ENCODE results near the gene TRIM31. TPM values are rescaled to one million over a fixed set of nuclear protein-coding genes. Genes with fewer than 3 reads are reported as not detected.
A peak's percentile ranks its signal among the peaks of the same experiment; 100 is the strongest.

The TRIM31 gene
- polyA plus RNA-seq, 10 donors = 0.16 to 0.38 (median 0.37) TPM; not detected in 7

DNA sequence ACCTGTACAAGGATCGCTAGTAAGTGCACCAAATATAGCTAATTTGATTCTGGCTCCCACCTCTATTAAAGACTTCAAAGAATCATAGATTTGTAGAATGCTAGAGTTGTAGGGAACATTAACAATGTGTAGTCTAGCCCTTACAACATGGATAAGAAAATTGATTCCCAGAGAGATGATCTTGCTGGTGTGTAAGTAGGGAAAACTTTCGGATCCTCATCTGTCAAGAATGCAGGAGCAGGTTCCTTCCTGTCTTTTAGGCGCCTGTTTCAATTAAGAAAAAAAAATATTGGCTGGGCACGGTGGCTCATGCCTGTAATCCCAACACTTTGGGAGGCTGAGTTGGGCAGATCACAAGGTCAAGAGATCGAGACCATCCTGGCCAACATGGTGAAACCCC lies 25.0 kb downstream of the TRIM31 start:
- DNase-seq = no peak

GRCh38 chr6:30077218-30077617 lies 35.7 kb downstream of the TRIM31 start:
- no peak for DNase-seq

DNA sequence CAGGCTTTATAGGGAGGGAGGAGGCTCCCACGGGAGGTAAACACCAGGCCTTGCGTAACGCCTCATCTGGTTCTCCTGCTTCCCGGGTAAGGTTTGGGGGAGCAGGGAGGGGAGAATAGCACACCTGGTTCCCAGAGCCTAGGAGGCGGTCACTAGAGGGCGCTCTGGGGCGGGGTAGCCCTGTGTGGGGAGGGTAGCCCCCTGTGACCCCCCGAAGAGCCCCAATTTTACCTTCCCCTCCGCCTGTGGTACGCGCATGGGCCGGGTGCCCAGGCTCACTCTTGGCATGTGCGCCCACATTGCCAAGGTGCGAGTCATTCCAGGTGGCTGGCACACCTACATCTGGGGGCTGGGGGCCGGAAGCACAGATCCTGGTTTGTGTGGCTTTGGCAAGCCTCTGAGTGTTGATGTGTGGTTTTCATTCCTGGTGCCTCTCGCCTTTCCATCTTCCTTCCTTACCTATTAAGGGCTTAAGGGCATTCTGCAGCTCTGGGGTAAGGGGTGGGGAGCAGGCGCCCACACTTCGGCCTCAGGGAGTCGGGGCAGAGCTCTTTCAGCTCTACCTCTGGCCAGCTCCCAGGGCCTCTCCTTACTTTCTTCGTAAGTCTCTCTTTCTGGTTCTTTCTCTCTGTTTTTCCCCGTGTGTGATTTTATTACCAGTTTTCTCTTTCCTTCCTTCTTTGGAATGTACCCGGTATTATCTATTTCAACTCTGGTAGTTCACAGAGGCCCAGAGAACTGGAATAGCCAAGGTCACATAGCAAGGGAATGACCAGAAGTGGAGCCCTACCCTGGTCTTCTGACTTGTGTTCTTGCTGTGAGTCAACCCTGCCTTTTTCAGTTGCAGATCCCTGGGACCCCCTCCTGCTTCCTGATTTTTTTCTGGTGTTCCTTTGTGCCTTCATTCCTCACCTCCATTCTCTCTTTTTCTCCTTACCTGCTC lies 36.8 kb downstream of the TRIM31 start:
- no peak for DNase-seq

DNA sequence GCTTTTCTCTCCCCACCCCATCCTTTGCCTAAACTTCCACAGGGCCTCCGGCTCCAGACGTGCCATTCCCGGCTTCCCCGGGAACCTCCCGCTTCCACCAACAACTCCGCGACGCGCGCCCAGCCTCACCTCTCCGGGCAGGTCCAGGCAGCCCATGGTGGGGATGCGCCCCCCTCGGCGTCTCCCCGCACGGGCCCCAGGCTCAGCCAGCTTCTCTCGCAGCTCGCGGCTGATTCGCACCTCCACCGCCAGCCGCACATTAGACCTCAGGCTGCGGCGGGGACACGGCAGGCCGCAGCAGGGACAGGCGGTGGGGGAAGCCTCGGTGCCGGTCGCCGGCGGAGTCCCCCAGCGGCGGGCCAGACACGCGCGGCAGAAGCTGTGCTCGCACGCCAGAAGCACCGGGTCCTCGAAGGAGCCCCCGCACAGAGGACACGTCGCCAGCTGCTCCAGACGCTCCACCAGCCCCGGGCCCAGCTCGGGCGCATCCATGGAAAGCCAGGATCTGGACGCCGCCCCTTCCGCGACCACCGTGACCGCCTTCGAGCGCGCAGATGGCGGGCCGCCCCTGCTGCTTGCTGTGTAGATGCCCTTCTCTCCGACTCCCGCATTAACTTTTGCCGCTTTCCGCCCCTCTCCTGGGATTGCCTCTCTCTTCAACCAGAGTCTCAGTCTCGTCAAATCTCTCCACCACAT lies 37.6 kb downstream of the TRIM31 start, which contains the start of gene RNF39:
RNF39 (minus strand) TSS at position 676 of the 696 bp plus-strand sequence; CDS start at position 492, 184 bp downstream.
- DNase-seq = peak in 1 of 3 donors; percentile 25

- peak in 1 of 3 donors; percentile 22 for DNase-seq
Measured at GRCh38 chr6:30074331-30075093, 38.4 kb downstream of the TRIM31 start.

- DNase-seq = no peak
Measured at GRCh38 chr6:30073489-30074235, 39.2 kb downstream of the TRIM31 start.

DNA sequence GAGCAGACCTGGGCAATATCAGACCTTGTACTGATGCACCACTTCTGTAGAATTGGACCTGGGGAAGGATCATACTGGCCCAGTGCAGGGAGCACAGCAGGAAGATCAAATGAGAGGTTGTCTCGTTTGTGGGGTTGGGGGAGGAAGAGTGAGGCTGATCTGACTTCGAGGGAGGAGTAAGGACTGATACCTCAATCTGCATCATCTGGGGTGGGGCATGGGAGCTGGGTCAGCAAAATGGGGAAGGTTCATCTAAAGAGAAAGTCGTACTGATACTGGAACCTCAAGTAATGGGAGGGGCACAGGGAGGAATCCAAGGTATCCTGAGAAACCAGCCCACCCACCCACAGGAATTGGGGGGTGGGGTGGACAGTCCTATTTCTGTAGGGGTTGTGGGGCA lies 41.0 kb downstream of the TRIM31 start:
- DNase-seq = no peak

DNA sequence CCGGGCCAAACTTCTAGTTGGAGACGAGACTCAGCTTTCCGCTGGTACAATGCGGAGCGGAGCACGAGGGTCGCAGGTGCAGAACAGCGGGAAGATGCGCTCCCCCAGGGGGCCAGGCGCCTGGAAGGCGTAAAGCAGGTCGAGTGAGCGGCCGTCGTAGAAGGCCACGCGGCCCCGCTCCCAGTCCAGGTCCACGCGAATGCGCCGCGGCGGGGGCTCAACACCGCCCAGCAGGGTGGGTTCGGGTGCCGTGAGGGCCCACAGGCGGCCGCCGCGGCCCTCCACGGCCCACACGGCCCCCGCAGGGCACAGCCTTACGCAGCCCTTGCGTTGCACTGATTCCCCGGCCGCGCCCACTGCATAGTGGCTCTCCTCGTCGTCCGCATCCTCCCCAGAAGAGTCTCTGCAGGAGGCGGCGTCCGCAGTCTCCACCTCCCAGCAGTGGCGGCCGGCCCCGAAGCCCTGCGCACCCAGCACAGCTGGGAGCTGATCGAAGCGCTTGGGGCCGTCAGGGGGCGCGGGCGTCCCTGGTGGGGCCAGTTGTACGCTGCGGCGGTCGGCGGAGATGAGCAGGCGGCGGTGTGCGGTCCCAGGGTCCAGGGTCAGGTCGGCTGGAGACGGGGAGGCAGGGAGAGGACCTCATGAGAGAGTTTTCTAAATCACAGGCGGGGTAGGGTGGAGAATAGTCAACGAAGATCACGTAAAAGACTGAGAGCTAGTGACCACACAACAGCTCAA lies 41.6 kb downstream of the TRIM31 start:
- DNase-seq = peak in 2 of 3 donors; percentile 23 to 56

DNA sequence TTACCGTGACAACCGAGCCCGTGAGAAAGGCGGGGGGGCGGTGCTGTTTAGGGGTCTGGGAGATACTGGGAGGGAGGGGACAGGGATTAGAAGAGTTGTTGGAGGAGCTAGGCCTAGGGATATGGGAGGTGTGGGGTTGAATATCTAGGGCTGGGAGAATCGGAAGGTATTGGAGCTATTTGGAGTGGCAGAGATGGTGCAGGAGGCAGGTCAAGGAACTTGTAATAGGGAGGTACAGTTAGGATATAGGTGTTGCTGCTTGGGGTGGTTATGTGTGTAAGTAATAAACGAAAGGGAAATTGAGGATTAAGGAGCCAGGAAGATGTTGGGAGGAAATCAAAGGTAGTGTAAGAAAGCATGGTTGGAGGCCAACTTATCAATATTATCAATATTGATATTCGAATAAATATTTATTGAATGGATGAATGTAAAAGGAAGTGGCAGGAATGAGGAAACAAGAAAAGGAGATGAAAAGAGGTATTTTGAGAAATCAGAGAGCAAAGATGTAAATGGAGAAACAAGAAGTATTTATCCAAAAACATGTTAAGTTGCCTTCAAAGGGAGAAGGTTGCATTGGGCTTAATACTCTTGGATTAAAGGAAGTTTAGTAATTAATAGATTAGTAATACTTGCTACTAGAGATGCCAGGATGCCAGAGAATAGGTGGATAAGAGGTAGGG lies 45.3 kb downstream of the TRIM31 start:
- DNase-seq = no peak

GRCh38 chr6:30066577-30067459 lies 46.1 kb downstream of the TRIM31 start, which contains the start of gene PPP1R11:
PPP1R11 (plus strand) TSS chr6:30067198; CDS start chr6:30067411, 213 bp downstream.
- peak; percentile 99 to 100 (median 100) for DNase-seq

DNA sequence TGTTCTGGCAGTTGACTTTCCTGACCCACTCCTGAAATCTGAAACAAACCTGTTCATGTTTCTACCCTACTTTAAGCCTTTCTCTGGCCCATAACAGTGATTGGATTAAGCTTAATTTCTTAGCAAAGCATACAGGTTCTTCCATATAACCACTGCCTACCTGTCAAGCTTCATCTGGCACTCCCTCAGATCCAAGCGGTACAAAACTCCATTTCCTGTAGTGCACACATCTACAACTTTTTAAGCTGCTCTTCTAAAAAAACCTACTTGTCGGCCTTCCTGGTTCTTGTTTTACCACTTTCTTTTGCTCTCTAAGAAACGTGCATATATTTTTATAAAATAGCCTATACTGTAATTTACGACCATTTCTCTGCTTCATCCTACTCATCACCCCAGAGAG lies 46.8 kb downstream of the TRIM31 start:
- DNase-seq = no peak

DNA sequence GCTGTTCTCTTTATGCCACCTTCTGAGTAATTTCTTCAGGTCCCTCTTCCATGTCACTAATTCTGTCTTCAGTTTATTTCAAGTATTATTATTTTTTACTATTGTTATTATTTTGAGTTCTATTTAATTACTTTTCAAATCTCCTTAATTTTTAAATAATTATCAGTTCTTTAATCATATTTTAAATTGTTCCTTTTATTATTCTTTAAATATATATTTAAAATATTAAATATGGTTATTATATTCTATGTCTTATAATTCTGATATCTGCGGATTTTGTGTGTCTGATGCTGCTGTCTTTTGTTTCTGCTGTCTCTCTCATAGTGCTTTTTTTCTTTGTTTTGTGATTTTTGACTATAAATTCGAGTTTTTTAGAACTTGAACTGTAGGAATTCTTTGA lies 49.6 kb downstream of the TRIM31 start:
- no peak for DNase-seq

DNA sequence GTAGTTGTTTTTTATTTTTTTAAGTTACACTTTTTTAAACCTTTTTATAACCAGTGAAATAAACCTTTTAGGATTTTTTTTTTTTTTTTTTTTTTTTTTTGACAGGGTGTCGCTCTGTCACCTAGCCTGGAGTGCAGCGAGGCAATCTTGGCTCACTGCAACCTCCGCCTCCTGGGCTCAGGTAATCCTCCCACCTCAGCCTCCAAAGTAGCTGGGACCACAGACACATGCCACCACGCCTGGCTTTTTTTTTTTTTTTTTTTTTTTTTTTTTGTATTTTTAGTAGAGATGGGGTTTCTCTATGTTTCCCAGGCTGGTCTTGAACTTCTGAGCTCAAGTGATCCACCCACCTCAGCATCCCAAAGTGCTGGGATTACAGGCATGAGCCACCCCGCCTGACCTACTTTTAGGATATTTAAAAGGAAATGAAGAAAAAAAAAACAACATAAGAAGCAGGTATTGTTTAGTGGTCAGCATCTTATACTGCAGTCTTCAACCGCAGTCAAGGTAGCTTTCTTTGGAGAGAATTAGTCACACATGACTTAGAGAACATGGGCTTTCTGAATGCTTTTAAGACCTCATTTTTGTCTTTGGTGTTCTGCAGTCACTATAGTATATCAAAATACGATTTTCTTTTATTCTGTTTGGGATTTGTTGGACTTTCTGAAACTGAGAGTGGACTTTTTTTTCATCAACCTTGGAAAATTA lies 50.3 kb downstream of the TRIM31 start:
- no peak for DNase-seq

DNA sequence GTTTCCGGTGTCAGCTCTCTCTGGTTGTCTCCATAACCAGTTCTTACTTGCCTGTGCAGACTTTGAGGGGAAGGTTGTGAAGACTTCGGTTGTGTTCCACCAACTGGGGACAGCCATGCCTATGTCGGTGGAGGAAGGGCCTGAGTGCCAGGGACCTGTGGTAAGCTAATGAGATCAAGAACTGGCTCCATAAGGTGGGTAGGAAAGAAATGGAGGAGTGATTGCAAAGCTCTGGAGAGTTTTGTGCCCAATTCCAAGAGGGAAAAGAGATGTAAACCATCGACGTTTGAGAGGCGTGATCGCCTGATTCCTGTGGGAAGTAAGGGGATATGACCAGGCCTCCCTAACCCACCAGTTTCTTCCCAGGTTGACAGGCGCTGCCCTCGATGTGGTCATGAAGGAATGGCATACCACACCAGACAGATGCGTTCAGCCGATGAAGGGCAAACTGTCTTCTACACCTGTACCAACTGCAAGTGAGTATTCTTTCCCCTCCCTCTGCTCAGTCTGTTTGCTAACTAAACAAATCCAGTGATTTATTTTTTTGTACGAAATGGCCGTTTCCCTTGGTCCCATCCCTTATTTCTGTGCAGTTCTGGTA lies 50.9 kb downstream of the TRIM31 start:
- DNase-seq = no peak

GRCh38 chr6:30061092-30061857 lies 51.6 kb downstream of the TRIM31 start, which contains the start of gene POLR1H:
POLR1H (plus strand) TSS chr6:30061265; CDS start chr6:30061525, 260 bp downstream.
- DNase-seq = peak; percentile 96 to 98 (median 97)

DNA sequence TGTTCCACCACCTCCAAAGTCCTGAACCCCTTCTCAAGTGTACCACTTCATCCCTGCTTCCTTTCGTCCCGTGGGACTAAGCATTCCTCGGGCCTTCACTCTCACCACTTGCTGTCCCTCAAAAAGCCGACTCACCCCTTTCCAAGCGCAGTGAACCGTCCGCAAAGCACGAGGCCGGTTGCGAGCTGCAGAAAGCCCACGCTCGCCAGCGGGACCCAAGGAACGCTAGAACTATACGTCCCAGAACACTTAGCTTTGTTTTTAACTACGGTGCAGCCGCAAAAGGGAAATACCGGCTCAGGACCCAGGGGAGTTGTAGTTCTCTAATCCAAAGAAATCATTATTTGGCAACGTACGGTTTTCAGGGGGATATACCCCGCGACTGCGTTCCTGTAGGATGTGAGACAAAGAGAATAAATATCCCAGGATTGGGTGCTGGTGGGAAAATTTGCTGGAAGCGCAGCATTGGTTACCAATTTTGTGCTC lies 52.2 kb downstream of the TRIM31 start:
- DNase-seq = peak in 1 of 3 donors; percentile 33
